Thyroid gland (tissue), 4 donors: Measurements from ENCODE around the gene PTPRG.

Experiments used
- CTCF ChIP-seq, 6 experiments: fragments of 200-600 bp in 3 of 6; fragments of 450-650 bp in 3 of 6; sonication (generic) in 3 of 6; IDR thresholded peaks; one replicate each; pipeline ENCODE4 v1.5.1; 2016 to 2019; ENCODE audit warnings: antibody characterized with exemption in 6 of 6, mild to moderate bottlenecking in 2 of 6, inconsistent platforms in 1 of 6, moderate library complexity in 1 of 6
- POLR2A ChIP-seq, 2 donors: fragments of 450-650 bp; IDR thresholded peaks; one replicate each; pipeline ENCODE4 v1.6.1; 2017; ENCODE audit warnings: antibody characterized with exemption in 2 of 2, mild to moderate bottlenecking in 2 of 2, moderate library complexity in 1 of 2

DNA sequence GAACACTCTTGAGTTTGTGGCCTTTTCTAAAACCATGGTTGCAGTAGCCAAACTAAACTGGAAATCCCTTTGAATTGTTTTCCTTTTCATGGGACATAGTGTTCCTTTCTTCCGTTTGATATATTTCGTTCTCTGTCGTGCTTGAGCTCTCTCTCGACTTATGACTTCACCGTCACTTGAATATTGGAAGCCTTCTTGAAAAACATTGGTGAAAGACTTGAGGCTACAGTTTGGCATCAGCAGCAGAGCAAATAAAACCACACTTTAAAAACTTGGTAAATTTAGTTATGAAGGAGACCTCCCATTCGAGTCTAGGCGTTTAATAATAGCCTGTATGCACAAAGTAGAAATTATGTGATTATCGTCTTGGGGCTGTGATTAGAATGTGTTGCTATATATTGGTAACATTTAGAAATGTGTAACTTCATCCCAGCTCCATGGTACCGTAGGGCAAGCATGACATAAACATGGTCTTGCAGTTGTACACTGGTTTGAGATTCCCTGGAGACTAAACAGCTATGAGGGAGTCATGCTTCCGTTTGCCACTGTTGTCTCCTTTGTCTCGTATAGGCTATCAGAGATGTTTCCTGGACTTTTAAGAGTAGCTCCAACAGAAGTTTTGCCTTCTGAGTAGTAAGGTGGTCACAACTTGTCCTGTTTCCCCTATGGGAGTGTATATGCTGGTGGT lies 122.3 kb downstream of the PTPRG start:
- no peak for TF ChIP-seq CTCF (IDR thresholded peaks at IDR 0.05)
- peak in 1 of 2 donors; percentile 5 for TF ChIP-seq POLR2A (IDR thresholded peaks at IDR 0.05)
